Uterus (tissue), 4 donors: Measurements from ENCODE around the gene RRP36. TPM values are rescaled to one million over a fixed set of nuclear protein-coding genes. Genes with fewer than 3 reads are reported as not detected.

ENCODE experiments used
- DNase-seq, 2 donors: peaks; one replicate each; pipeline ENCODE4 v3.0.0-alpha.2; 2019 to 2020
- H3K27ac ChIP-seq, 2 donors: fragments of 200-600 bp; sonication (generic); 1 replicate in 1 of 2; 2 replicates in 1 of 2; pipeline ENCODE4 v1.5.1; 2016 to 2018
- H3K27me3 ChIP-seq, 2 donors: fragments of 200-600 bp; sonication (generic); one replicate each; pipeline ENCODE4 v1.5.1; 2018 to 2019; ENCODE audit warnings: control low read depth in 1 of 2
- H3K36me3 ChIP-seq, 2 donors: fragments of 200-600 bp; sonication (generic); one replicate each; pipeline ENCODE4 v1.5.1; 2019; ENCODE audit warnings: control low read depth in 1 of 2
- H3K4me1 ChIP-seq, 2 donors: fragments of 200-600 bp; sonication (generic); one replicate each; pipeline ENCODE4 v1.5.1; 2018 to 2019; ENCODE audit warnings: control low read depth in 1 of 2
- H3K4me3 ChIP-seq, 2 donors: fragments of 200-600 bp; sonication (generic); 1 replicate in 1 of 2; 2 replicates in 1 of 2; pipeline ENCODE4 v1.5.1; 2018 to 2019; ENCODE audit warnings: mild to moderate bottlenecking in 1 of 2
- H3K9me3 ChIP-seq, 2 donors: fragments of 200-600 bp; sonication (generic); one replicate each; pipeline ENCODE4 v1.5.1; 2019; ENCODE audit warnings: control low read depth in 1 of 2
- POLR2A ChIP-seq, 2 donors: fragments of 450-650 bp; IDR thresholded peaks; one replicate each; pipeline ENCODE4 v1.6.1; 2016; ENCODE audit warnings: antibody characterized with exemption in 2 of 2, mild to moderate bottlenecking in 1 of 2, moderate library complexity in 1 of 2
- intact Hi-C: fragments of 100-400 bp; cut with DNase I; formaldehyde crosslinking; loops from one replicate; pipeline ENCODE4 v1.15.1; 2023; ENCODE audit warnings: low total_unique reads
- total RNA-seq, 4 donors: library from RNA; depleted of rRNA in 3 of 4; stranded (reverse); fragments of >200 nt in 3 of 4; gene quantifications; one replicate each; pipeline versions ENCODE4 v1.1.0 to v1.2.4, GENCODE V29; 2014 to 2023
- TF ChIP-seq, protein P1 (sequence below), 4 experiments: fragments of 200-600 bp in 2 of 4; fragments of 450-650 bp in 2 of 4; sonication (generic) in 2 of 4; IDR thresholded peaks; one replicate each; pipeline ENCODE4 v1.5.1; 2016 to 2019; ENCODE audit warnings: antibody characterized with exemption in 4 of 4, mild to moderate bottlenecking in 2 of 4, moderate library complexity in 1 of 4
- donor health status: DM: yes; HTN: yes; CAD: no.

Gene RRP36
- total RNA-seq, 4 donors from 2014 or later: 30.5 to 57.2 (median 45.9) TPM

- H3K4me1 ChIP-seq: peaks cover 9 to 10% of the 10 kb centered on the region in 2 donors
- peak overlapping the region; percentile 85 to 90 for H3K27ac ChIP-seq
- no peaks in the 10 kb centered on the region for H3K9me3 ChIP-seq
- TF ChIP-seq, protein P1, sequence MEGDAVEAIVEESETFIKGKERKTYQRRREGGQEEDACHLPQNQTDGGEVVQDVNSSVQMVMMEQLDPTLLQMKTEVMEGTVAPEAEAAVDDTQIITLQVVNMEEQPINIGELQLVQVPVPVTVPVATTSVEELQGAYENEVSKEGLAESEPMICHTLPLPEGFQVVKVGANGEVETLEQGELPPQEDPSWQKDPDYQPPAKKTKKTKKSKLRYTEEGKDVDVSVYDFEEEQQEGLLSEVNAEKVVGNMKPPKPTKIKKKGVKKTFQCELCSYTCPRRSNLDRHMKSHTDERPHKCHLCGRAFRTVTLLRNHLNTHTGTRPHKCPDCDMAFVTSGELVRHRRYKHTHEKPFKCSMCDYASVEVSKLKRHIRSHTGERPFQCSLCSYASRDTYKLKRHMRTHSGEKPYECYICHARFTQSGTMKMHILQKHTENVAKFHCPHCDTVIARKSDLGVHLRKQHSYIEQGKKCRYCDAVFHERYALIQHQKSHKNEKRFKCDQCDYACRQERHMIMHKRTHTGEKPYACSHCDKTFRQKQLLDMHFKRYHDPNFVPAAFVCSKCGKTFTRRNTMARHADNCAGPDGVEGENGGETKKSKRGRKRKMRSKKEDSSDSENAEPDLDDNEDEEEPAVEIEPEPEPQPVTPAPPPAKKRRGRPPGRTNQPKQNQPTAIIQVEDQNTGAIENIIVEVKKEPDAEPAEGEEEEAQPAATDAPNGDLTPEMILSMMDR (IDR thresholded peaks at IDR 0.05): no peak
- no peak for TF ChIP-seq POLR2A (IDR thresholded peaks at IDR 0.05)
- DNase-seq: no peak
- peak overlapping the region; percentile 88 to 90 for H3K4me3 ChIP-seq
- no peaks in the 10 kb centered on the region for H3K36me3 ChIP-seq
- intact Hi-C loops: no loop called here
- no peaks in the 10 kb centered on the region for H3K27me3 ChIP-seq
These were observed 38.8 kb downstream of the RRP36 start for GRCh38 chr6:43060034-43060754.

GRCh38 chr6:43060755-43061633 lies 39.6 kb downstream of the RRP36 start:
- no peak overlapping the region for H3K27ac ChIP-seq

GRCh38 chr6:43061861-43062260 lies 40.4 kb downstream of the RRP36 start:
- Histone ChIP-seq H3K27ac (no peak overlapping the region), H3K27me3 (no peaks in the 10 kb centered on the region), H3K36me3 (no peaks in the 10 kb centered on the region), H3K9me3 (no peaks in the 10 kb centered on the region), H3K4me1 (peaks cover 9 to 10% of the 10 kb centered on the region in 2 donors), H3K4me3 (no peak overlapping the region)
- intact Hi-C loops: no loop called here
- no peak for DNase-seq
- no peak for TF ChIP-seq POLR2A (IDR thresholded peaks at IDR 0.05)

More at GRCh38 chr6:43060755-43061633, 39.6 kb downstream of the RRP36 start:
- Histone ChIP-seq H3K27me3 (no peaks in the 10 kb centered on the region), H3K4me3 (peak overlapping the region in 1 of 2 donors; percentile 90), H3K4me1 (peaks cover 9 to 10% of the 10 kb centered on the region in 2 donors), H3K9me3 (no peaks in the 10 kb centered on the region), H3K36me3 (no peaks in the 10 kb centered on the region)
- TF ChIP-seq, protein P1 (IDR thresholded peaks at IDR 0.05): no peak
- no peak for TF ChIP-seq POLR2A (IDR thresholded peaks at IDR 0.05)
- intact Hi-C loops: no loop called here
- DNase-seq: no peak

DNA sequence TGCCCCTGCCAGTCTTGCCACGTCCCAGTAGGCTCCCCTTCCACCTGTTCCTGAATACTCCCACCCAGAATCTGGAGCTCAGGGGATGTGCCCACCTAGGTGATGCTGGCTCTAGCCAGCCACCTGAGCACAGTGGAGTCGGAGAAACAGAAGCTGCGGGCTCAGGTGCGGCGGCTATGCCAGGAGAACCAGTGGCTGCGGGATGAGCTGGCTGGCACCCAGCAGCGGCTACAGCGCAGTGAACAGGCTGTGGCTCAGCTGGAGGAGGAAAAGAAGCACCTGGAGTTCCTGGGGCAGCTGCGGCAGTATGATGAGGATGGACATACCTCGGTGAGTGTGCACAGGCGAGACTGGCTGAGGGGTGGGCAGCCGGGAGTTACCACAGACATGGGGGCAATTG lies 41.4 kb downstream of the RRP36 start:
- peaks cover 9 to 10% of the 10 kb centered on the region in 2 donors for H3K4me1 ChIP-seq
- H3K36me3 ChIP-seq: no peaks in the 10 kb centered on the region
- H3K4me3 ChIP-seq: no peak overlapping the region
- TF ChIP-seq, protein P1 (IDR thresholded peaks at IDR 0.05): no peak
- TF ChIP-seq POLR2A (IDR thresholded peaks at IDR 0.05): no peak
- H3K9me3 ChIP-seq: no peaks in the 10 kb centered on the region
- H3K27ac ChIP-seq: no peak overlapping the region
- intact Hi-C loops: no loop called here
- no peak for DNase-seq
- no peaks in the 10 kb centered on the region for H3K27me3 ChIP-seq

- Histone ChIP-seq H3K4me3 (no peak overlapping the region), H3K9me3 (no peaks in the 10 kb centered on the region), H3K36me3 (no peaks in the 10 kb centered on the region), H3K27ac (peak overlapping the region; percentile 55 to 94), H3K27me3 (no peaks in the 10 kb centered on the region), H3K4me1 (peaks cover 0 to 4% of the 10 kb centered on the region in 2 donors)
- DNase-seq: peak in 1 of 2 donors; percentile 46
- TF ChIP-seq POLR2A (IDR thresholded peaks at IDR 0.05): no peak
- TF ChIP-seq, protein P1 (IDR thresholded peaks at IDR 0.05): peak; percentile 45 to 70 (median 58)
- intact Hi-C loops: loop anchor here (10.0 kb wide), 1 partner anchor 55 kb away; no protein-coding TSS in a partner anchor
These were observed 48.7 kb downstream of the RRP36 start for GRCh38 chr6:43070028-43070632.
